ENCODE data around the gene TBCB. TPM values are rescaled to one million over a fixed set of nuclear protein-coding genes. Genes with fewer than 3 reads are reported as not detected.

Gene TBCB
- total and polyA plus RNA-seq, 7 experiments from 2014 or later = 72.8 to 174 (median 125) TPM

DNA sequence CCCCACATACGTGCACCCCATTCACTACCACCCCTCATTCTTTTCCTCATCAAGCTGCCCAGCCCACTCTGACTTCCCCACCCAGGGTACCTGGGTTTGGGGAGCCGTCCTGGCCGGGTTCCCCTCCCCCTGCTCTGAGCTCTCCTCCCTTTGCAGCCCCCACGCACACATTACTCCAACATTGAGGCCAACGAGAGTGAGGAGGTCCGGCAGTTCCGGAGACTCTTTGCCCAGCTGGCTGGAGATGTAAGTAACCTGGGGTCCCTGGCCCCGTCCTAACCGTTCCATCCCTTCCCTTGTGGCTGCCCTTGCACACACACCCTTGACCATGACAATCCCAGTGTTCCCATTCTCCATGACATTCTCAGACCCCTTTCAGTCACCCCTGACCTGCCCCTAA, 27.2 kb downstream of the TBCB start:
- H3K27me3 Mint-ChIP-seq = no peaks in the 10 kb centered on the region
- H3K4me3 Mint-ChIP-seq = peak overlapping the region in 3 of 10 donors; percentile 5 to 68 (median 65)
- H3K27me3 ChIP-seq (ENCODE audit: control insufficient read depth in 2 of 2, insufficient read depth in 2 of 2, low read length in 2 of 2) = no peaks in the 10 kb centered on the region
- H3K36me3 Mint-ChIP-seq = peaks cover 4 to 36% (median 19%) of the 10 kb centered on the region in 5 donors
- peaks cover 0 to 2% (median 0%) of the 10 kb centered on the region in 11 donors for H3K9me3 Mint-ChIP-seq
- ATAC-seq (no peak), DNase-seq (no peak)
- no peak overlapping the region for H3K27ac ChIP-seq (ENCODE audit: low read depth, low read length)
- H3K4me1 Mint-ChIP-seq = peaks cover 11 to 21% (median 15%) of the 10 kb centered on the region in 7 donors
- H3K27ac Mint-ChIP-seq = peak overlapping the region in 4 of 9 donors; percentile 13 to 67 (median 60)
- peaks cover 6 to 9% of the 10 kb centered on the region in 2 donors for H3K4me1 ChIP-seq (ENCODE audit: control insufficient read depth in 2 of 2, insufficient read depth in 2 of 2, low read length in 2 of 2)
- no peak overlapping the region for H3K4me3 ChIP-seq (ENCODE audit: low read length)
- CTCF ChIA-PET = interaction anchor here (1.2 kb wide), 1 partner anchor 15 kb away, joined by 3 read pairs; no protein-coding TSS in a partner anchor
- intact Hi-C loops (cut with micrococcal nuclease) = loop anchor here (5.0 kb wide), 2 partner anchors 630 to 710 kb away; partner anchors contain the start of genes ZNF345 (in 1 of the 2) and ZNF850 (in 1 of the 2)
- POLR2A ChIA-PET = interaction anchor here (1.2 kb wide), 1 partner anchor 27 kb away, joined by 7 read pairs; the partner anchor contains the start of genes POLR2I and TBCB
- peaks cover 10 to 54% (median 12%) of the 10 kb centered on the region in 3 experiments for H3K36me3 ChIP-seq (ENCODE audit: control insufficient read depth in 2 of 3, insufficient read depth in 3 of 3, low read length in 3 of 3)
- H3K9me3 ChIP-seq (ENCODE audit: control insufficient read depth in 2 of 3, low read length in 3 of 3) = no peaks in the 10 kb centered on the region

DNA sequence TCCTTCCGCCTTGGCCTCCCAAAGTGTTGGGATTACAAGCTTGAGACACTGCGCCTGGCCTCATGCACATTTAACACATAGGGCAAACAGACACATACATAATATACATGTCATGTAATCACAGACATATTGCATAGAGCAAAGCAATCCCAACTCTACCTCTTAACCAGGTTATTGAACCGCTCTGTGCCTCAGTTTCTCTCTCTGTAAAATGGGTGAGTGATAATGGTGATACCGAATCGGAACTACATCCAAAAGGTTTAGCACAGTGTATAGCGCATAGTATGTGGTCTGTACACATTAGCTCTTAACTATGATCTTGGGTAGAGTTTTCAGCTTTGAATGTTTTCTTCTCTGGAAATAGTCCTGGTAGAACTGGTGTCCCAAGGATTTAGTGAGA, 29.4 kb downstream of the TBCB start:
- peaks cover 13 to 25% (median 15%) of the 10 kb centered on the region in 7 donors for H3K4me1 Mint-ChIP-seq
- H3K9me3 Mint-ChIP-seq = peaks cover 0 to 2% (median 0%) of the 10 kb centered on the region in 11 donors
- no peak for DNase-seq
- Histone ChIP-seq H3K27ac (ENCODE audit: low read depth, low read length) (no peak overlapping the region), H3K9me3 (ENCODE audit: control insufficient read depth in 2 of 3, low read length in 3 of 3) (no peaks in the 10 kb centered on the region), H3K36me3 (ENCODE audit: control insufficient read depth in 2 of 3, insufficient read depth in 3 of 3, low read length in 3 of 3) (peaks cover 10 to 68% (median 12%) of the 10 kb centered on the region in 3 experiments), H3K27me3 (ENCODE audit: control insufficient read depth in 2 of 2, insufficient read depth in 2 of 2, low read length in 2 of 2) (no peaks in the 10 kb centered on the region), H3K4me3 (ENCODE audit: low read length) (no peak overlapping the region), H3K4me1 (ENCODE audit: control insufficient read depth in 2 of 2, insufficient read depth in 2 of 2, low read length in 2 of 2) (peaks cover 6 to 9% of the 10 kb centered on the region in 2 donors)
- no peaks in the 10 kb centered on the region for H3K27me3 Mint-ChIP-seq
- H3K27ac Mint-ChIP-seq = no peak overlapping the region
- peaks cover 8 to 42% (median 29%) of the 10 kb centered on the region in 5 donors for H3K36me3 Mint-ChIP-seq
- POLR2A ChIA-PET = no interaction called here
- ATAC-seq = no peak
- CTCF ChIA-PET = interaction anchor here (0.6 to 1.1 kb wide), 3 partner anchors 11 to 21 kb away, joined by 3 read pairs; no protein-coding TSS in a partner anchor
- H3K4me3 Mint-ChIP-seq = no peak overlapping the region
- intact Hi-C loops (cut with micrococcal nuclease) = loop anchor here (5.0 kb wide), 2 partner anchors 628 to 708 kb away; partner anchors contain the start of genes ZNF345 (in 1 of the 2) and ZNF850 (in 1 of the 2)

DNA sequence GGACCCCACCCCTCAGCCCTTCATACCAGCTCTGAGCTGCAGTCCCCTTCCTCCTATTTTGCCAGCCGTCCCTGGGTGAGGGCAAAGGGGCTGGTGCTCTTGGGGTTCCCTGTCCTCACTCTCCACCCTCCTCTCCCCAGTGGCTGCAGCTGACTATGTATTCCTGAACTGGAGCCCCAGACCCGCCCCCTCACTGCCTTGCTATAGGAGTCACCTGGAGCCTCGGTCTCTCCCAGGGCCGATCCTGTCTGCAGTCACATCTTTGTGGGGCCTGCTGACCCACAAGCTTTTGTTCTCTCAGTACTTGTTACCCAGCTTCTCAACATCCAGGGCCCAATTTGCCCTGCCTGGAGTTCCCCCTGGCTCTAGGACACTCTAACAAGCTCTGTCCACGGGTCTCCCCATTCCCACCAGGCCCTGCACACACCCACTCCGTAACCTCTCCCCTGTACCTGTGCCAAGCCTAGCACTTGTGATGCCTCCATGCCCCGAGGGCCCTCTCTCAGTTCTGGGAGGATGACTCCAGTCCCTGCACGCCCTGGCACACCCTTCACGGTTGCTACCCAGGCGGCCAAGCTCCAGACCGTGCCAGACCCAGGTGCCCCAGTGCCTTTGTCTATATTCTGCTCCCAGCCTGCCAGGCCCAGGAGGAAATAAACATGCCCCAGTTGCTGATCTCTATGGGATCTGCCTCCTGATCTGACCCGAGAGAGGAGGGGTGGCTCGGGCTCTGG, 34.6 kb downstream of the TBCB start:
- Histone ChIP-seq H3K27me3 (ENCODE audit: control insufficient read depth in 2 of 2, insufficient read depth in 2 of 2, low read length in 2 of 2) (no peaks in the 10 kb centered on the region), H3K4me3 (ENCODE audit: low read length) (no peak overlapping the region), H3K27ac (ENCODE audit: low read depth, low read length) (no peak overlapping the region), H3K9me3 (ENCODE audit: control insufficient read depth in 2 of 3, low read length in 3 of 3) (no peaks in the 10 kb centered on the region), H3K4me1 (ENCODE audit: control insufficient read depth in 2 of 2, insufficient read depth in 2 of 2, low read length in 2 of 2) (no peaks in the 10 kb centered on the region), H3K36me3 (ENCODE audit: control insufficient read depth in 2 of 3, insufficient read depth in 3 of 3, low read length in 3 of 3) (peaks cover 5 to 56% (median 10%) of the 10 kb centered on the region in 3 experiments)
- ChIA-PET POLR2A (no interaction called here), CTCF (no interaction called here)
- intact Hi-C loops (cut with micrococcal nuclease) = no loop called here
- ATAC-seq (no peak), DNase-seq (no peak)
- no peaks in the 10 kb centered on the region for H3K9me3 Mint-ChIP-seq
- H3K27me3 Mint-ChIP-seq = no peaks in the 10 kb centered on the region
- no peak overlapping the region for H3K4me3 Mint-ChIP-seq
- H3K4me1 Mint-ChIP-seq = peaks cover 0 to 13% (median 5%) of the 10 kb centered on the region in 7 donors
- peak overlapping the region in 2 of 9 donors; percentile 34 to 52 for H3K27ac Mint-ChIP-seq
- H3K36me3 Mint-ChIP-seq = peaks cover 3 to 38% (median 19%) of the 10 kb centered on the region in 5 donors

DNA sequence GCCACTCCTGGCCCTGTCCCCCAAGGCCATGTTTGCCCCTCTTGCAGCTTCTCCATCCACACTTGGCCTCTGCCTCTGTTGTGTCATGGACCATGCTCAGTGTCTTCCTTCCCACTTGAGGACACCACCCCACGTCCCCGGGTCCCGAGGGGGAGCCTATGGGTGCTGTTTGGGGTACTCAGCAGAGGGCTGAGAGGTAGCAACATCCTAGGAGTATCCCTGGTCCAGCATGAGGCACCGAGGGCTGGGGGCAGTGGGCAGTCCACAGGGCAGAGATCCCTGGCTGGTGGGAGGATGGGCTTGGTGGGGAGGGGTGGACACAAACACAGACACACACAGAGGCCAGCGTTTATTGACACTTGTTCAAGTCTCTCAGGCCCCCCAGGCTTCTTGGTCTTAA, 35.3 kb downstream of the TBCB start:
- no peak overlapping the region for H3K4me3 ChIP-seq (ENCODE audit: low read length)
- H3K4me3 Mint-ChIP-seq = no peak overlapping the region
- H3K9me3 Mint-ChIP-seq = no peaks in the 10 kb centered on the region
- ATAC-seq (no peak), DNase-seq (no peak)
- ChIA-PET POLR2A (no interaction called here), CTCF (no interaction called here)
- intact Hi-C loops (cut with micrococcal nuclease) = no loop called here
- no peak overlapping the region for H3K27ac Mint-ChIP-seq
- no peaks in the 10 kb centered on the region for H3K27me3 Mint-ChIP-seq
- H3K27me3 ChIP-seq (ENCODE audit: control insufficient read depth in 2 of 2, insufficient read depth in 2 of 2, low read length in 2 of 2) = no peaks in the 10 kb centered on the region
- H3K4me1 Mint-ChIP-seq = peaks cover 0 to 13% (median 5%) of the 10 kb centered on the region in 7 donors
- no peak overlapping the region for H3K27ac ChIP-seq (ENCODE audit: low read depth, low read length)
- H3K4me1 ChIP-seq (ENCODE audit: control insufficient read depth in 2 of 2, insufficient read depth in 2 of 2, low read length in 2 of 2) = no peaks in the 10 kb centered on the region
- peaks cover 3 to 38% (median 18%) of the 10 kb centered on the region in 5 donors for H3K36me3 Mint-ChIP-seq
- H3K9me3 ChIP-seq (ENCODE audit: control insufficient read depth in 2 of 3, low read length in 3 of 3) = no peaks in the 10 kb centered on the region
- H3K36me3 ChIP-seq (ENCODE audit: control insufficient read depth in 2 of 3, insufficient read depth in 3 of 3, low read length in 3 of 3) = peaks cover 3 to 49% (median 5%) of the 10 kb centered on the region in 3 experiments

DNA sequence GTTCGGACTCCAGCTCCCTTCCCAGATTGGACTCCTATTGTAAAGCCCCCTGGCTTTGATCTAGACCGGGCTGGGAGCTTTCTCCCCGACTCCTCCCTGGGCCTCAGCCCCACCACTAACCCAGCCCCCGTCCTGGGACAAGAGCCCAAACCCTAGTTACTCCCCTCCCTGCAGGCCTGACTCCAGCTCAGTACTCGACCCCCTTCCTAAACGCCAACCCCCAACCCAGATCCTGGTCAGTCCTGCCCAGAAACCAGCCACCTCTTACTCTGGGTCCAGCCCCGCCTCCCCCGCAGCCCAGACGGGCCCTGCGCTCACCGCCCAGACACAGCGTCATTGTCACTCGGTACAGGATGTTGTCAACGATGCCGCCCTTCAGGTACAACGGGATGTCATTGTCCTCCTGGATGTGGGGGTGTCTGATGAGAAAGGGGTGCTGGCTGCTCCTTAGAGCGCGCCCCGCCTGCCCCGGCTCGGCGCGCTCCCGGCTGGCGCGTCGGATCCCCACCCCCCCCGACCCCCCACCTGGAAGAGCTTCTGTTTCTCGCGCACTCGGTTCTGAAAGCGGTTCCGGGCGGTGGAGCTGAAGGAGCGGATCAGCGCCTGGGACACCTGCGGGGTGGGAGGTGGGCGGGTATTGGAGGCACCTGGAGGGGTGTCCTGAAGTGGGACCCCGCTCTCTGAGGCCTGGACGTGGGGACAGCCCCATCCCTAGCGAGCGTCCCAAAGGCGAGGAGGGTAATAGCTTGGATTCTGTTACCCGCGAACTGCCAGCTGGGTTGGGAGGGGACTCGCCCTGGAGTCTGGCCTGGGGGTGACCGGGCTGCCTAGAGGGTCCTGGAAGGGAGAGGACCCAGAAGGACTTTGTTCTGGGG, 36.1 kb downstream of the TBCB start:
- no peaks in the 10 kb centered on the region for H3K4me1 ChIP-seq (ENCODE audit: control insufficient read depth in 2 of 2, insufficient read depth in 2 of 2, low read length in 2 of 2)
- DNase-seq = no peak
- Mint-ChIP-seq H3K9me3 (no peaks in the 10 kb centered on the region), H3K27me3 (no peaks in the 10 kb centered on the region), H3K4me3 (no peak overlapping the region), H3K4me1 (peaks cover 0 to 13% (median 4%) of the 10 kb centered on the region in 7 donors), H3K27ac (peak overlapping the region in 1 of 9 donors; percentile 3), H3K36me3 (peaks cover 2 to 30% (median 18%) of the 10 kb centered on the region in 5 donors)
- CTCF ChIA-PET = no interaction called here
- no peaks in the 10 kb centered on the region for H3K27me3 ChIP-seq (ENCODE audit: control insufficient read depth in 2 of 2, insufficient read depth in 2 of 2, low read length in 2 of 2)
- no peak overlapping the region for H3K4me3 ChIP-seq (ENCODE audit: low read length)
- POLR2A ChIA-PET = no interaction called here
- no peaks in the 10 kb centered on the region for H3K9me3 ChIP-seq (ENCODE audit: control insufficient read depth in 2 of 3, low read length in 3 of 3)
- intact Hi-C loops (cut with micrococcal nuclease) = no loop called here
- no peak overlapping the region for H3K27ac ChIP-seq (ENCODE audit: low read depth, low read length)
- peaks cover 0 to 41% (median 0%) of the 10 kb centered on the region in 3 experiments for H3K36me3 ChIP-seq (ENCODE audit: control insufficient read depth in 2 of 3, insufficient read depth in 3 of 3, low read length in 3 of 3)
- ATAC-seq = no peak

DNA sequence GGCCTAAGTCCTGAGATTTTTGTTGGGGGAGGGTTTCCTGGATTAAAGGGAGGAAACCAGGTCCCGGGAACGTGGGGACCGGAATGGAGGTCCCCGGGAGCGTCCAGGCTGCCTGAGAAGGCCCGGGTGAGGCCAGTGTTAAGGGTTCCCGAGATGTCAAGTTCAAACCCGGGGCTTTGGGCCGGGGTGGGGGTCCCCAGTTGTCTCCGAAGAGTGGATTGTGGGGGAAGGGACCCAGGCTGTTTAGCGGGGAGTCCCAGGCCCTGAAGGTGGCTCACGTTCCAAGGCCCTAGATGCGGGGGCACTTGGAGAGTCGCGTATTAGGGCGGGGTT, 36.7 kb downstream of the TBCB start:
- no peaks in the 10 kb centered on the region for H3K27me3 ChIP-seq (ENCODE audit: control insufficient read depth in 2 of 2, insufficient read depth in 2 of 2, low read length in 2 of 2)
- POLR2A ChIA-PET = no interaction called here
- no peak overlapping the region for H3K27ac ChIP-seq (ENCODE audit: low read depth, low read length)
- peak; percentile 6 for ATAC-seq
- H3K36me3 ChIP-seq (ENCODE audit: control insufficient read depth in 2 of 3, insufficient read depth in 3 of 3, low read length in 3 of 3) = peaks cover 0 to 35% (median 0%) of the 10 kb centered on the region in 3 experiments
- no peak for DNase-seq
- no peak overlapping the region for H3K4me3 Mint-ChIP-seq
- no peaks in the 10 kb centered on the region for H3K9me3 Mint-ChIP-seq
- no peaks in the 10 kb centered on the region for H3K27me3 Mint-ChIP-seq
- no peak overlapping the region for H3K27ac Mint-ChIP-seq
- CTCF ChIA-PET = no interaction called here
- H3K4me1 ChIP-seq (ENCODE audit: control insufficient read depth in 2 of 2, insufficient read depth in 2 of 2, low read length in 2 of 2) = no peaks in the 10 kb centered on the region
- H3K9me3 ChIP-seq (ENCODE audit: control insufficient read depth in 2 of 3, low read length in 3 of 3) = no peaks in the 10 kb centered on the region
- no peak overlapping the region for H3K4me3 ChIP-seq (ENCODE audit: low read length)
- H3K36me3 Mint-ChIP-seq = peaks cover 0 to 25% (median 13%) of the 10 kb centered on the region in 5 donors
- peaks cover 0 to 13% (median 4%) of the 10 kb centered on the region in 7 donors for H3K4me1 Mint-ChIP-seq
- intact Hi-C loops (cut with micrococcal nuclease) = no loop called here

Measured in naive thymus-derived CD4-positive, alpha-beta T cell (primary cell).